ENCODE results near the gene DPYSL5. TPM values are rescaled to one million over a fixed set of nuclear protein-coding genes. Genes with fewer than 3 reads are reported as not detected.

The DPYSL5 gene
- total RNA-seq, 1 experiment from 2014 or later = not detected

DNA sequence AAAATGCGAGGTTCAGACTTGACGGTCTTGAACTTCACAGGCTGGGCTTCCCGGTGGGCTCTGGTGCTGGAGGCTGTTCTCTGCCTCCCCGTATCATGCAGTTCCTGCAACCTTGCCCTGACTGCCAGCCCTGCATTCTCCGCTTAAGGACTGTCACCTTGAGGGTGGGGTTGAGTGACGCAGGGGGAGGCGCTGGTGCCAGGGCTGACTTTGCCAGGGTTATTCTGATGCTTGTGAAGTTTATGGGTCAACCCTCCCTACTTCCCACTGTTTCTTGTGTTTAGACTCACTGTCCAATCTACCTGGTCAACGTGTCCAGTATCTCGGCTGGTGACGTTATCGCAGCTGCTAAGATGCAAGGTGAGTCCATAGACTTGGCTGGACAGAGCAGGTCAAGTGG, 85.0 kb downstream of the DPYSL5 start:
- no peak for DNase-seq (ENCODE audit: low read depth)

DNA sequence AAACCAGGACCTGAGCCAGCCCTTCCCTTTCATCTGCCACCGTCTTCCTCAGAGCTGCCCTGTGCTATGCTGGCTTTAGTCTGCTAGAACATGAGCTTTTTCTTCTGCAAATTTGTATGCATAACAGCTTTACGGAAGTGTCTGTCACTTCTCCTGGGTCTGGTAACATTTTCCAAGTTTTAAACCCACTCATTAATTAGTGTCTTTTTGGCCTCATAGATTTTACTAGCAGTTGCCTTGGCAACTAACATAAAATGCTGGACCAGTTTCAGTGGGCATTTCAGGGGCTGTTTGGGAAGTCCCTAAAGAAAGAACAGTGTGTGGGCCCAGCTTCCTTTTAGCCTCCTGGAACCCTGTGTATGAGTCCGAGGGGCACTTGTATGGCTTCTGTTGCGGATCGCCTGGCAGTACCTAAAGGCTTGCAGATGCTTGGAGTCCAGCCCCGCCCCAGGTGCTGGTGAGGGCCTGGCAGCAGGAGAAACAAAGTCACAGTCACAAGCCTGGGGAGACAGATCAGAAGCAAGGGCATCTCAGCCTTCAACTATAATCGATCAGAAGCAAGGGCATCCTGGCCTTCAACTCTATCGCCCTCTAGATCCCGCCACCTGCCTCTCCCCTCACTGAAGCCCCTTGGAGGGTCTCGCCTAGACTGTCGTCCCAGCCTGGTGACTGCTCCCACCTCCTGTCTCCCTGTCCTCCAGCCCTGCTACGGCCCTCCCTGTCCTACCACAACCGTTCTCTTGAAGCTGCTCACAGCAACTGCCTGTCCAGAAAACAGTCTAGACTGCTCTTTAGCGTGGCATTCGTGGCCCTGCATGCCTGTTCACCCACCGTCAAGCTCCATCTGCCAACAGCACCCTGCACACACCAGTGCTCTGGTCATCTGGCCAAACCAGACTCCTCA, 85.8 kb downstream of the DPYSL5 start:
- DNase-seq (ENCODE audit: low read depth) = no peak

DNA sequence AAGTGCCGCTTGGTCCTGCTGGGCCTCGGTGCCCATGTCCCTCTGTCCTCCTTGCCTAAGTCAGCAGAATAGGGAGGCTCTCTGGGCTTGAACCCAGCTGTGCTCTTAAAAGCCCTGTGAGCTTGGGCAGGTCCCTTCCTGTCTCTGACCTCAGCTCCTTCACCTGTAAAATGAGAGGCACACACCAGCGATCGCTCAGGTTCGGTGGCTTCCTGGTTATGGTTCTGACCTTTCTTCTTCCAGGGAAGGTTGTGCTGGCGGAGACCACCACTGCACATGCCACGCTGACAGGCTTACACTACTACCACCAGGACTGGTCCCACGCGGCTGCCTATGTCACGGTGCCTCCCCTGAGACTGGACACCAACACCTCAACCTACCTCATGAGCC, 86.4 kb downstream of the DPYSL5 start:
- DNase-seq (ENCODE audit: low read depth) = no peak

DNA sequence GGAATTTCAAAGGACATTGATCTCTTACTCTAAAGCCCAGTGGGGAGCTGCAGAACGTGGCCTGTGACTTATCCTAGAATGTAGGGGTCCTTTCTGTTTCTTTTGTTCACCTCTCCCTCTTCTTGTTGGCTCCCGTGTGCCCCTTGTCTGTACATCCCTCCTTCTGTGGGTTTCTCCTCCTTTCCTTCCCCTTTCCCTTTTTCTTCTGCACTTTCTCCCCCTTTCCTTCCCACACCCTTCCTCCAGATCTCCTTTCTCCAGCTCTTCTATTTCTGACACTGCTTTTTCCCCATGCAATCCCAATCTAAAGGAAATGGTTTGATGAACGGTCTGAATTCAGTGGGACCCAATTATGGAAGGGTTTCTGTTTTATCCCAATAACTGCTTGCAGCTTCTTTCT, 87.1 kb downstream of the DPYSL5 start:
- no peak for DNase-seq (ENCODE audit: low read depth)

DNA sequence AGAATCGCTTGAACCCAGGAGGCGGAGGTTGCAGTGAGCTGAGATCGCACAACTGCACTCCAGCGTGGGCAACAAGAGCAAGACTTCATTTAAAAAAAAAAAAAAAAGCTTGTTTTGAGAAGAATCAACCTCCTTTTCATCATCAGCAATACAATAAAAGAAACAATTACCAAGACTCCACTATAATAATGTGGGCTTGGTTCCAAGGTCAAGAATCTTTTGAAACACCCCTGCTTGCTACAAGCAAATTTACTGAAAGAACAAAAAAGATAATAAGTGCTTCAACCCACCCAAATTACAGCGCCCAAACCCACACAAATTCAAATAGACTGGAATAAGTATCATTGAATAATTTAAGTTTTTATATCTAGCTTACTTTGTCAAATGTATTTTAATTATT, 88.9 kb downstream of the DPYSL5 start:
- DNase-seq (ENCODE audit: low read depth) = no peak

DNA sequence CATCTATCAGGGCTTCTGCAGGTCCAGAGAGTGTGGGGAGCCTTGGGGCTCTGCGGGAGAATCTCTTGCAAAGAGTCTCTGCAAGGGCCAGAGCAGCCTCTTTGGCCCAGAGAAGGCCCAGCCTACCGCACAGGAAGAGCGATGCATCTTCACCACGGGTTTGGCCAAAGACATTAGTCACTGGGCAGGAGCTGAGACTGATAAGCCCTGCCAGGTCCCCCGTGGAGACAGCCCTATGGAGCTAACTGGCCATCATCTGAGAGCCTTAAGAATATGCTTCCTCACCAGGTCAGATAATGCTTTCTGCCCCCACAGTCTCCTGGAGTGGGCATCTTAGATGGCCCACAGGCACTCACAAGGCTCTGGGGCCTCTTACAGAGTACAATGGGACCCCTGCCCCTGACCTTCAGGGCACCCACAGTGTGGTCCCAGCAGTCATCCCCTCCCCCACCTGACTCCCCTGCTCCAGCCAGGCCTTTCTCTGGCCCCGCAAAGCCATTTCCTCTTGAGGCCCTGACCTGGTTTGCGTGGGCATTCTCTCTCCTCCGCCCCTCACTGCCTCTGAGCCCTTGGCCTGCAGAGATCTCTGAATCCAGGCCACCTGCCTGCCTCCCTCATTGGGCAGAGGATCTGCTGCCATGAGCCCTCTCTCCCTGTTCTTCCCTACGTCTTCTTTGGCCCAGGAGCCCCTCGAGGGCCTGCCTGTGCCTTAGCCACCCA, 90.6 kb downstream of the DPYSL5 start:
- DNase-seq (ENCODE audit: low read depth) = peak; percentile 28

DNA sequence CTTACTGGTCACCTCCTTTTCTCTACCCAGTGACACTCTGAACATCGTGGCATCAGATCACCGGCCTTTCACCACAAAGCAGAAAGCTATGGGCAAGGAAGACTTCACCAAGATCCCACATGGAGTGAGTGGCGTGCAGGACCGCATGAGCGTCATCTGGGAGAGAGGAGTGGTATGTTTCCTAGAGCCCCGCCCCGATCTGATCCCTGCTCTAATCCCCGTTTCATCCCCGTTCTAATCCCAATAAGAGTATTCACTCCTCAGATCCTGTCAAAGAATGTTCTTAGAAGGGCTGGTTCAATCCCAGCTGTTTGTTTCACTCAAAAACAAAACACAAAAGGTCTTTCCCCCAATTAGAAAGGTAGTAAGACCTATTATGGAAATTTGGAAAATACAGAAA, 92.1 kb downstream of the DPYSL5 start:
- no peak for DNase-seq (ENCODE audit: low read depth)

DNA sequence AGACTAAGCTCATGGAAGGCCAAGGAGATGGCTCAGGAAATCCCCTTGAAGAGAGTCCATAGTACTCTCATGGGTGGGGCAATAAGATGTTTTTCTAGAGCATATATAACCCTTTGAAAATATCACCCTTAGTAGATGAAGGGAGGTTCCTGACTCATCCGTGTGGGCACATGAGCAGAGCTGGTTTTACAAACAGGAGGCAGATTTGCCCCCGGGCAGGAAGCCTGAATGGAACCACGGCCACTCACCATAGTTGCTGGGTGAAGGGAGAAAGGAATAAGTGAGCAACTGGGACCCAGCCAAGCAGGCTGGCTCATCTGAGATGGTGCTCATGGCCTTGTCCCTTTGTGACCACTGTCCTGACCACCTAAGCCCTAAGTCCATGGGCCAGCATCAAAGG, 93.6 kb downstream of the DPYSL5 start:
- peak; percentile 90 for DNase-seq (ENCODE audit: low read depth)

DNA sequence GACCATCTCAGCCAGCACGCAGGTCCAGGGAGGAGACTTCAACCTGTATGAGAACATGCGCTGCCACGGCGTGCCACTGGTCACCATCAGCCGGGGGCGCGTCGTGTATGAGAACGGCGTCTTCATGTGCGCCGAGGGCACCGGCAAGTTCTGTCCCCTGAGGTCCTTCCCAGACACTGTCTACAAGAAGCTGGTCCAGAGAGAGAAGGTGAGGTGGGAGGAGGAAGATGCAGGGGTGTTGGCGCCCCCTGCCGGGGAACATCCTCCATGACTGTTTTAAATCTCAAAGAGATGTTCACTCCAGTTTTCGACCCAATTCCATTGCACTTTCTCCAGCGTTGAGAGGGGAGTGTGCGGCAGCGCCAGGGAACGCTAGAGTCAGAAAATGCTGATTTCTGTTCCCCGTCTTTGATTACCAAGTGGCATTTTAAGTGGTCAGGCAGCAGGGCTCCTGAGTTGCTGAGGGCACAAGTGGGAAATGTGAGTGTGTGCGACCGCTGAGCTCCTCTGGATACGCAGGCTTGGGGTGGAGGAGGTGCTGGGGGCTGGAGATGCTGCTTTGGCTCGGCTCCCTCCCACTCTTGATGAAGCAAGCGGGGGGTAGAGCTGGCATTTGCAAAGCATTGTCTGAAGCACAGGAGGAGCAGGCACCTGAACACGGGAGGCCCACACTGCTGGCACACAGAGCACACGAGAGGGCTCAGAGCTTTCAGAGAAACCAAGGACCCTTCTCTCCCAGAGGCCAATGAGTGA, 94.8 kb downstream of the DPYSL5 start:
- DNase-seq (ENCODE audit: low read depth) = peak; percentile 35

DNA sequence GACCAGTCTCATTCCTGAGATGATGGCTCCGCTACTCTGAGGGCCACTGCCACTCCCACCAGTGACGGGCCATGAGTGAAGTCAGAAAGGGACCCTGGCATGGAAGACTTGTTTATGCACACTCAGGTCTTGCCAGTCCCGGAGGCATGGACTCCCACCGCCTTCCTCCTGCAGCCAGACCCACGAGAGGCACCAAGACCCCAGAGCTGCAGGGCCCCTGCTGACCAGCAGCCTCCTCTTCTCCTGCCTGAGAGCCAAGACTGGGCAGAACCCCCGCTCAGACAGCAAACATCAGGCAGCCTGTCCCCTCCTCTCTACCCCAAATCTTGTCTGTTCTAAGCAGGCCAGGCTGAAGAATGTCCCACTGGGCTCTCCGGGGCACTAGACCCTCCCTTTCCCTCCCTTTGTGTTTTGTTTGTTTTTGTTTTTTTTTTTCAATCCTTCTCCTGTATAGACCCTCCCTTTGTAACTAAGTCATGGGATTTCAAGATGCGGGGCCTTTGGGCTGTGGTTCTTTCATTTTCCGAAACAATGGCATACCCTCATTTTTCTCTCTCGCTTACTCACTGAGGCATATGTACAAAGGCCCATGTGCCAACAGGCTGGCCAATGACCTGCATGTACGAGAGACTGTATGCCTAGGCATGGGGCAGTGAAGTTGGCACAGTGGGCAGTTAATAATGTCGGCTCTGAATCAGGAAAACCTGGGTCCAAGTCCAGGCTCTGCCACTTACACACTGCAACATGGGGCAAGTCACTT, 98.2 kb downstream of the DPYSL5 start:
- DNase-seq (ENCODE audit: low read depth) = no peak

DNA sequence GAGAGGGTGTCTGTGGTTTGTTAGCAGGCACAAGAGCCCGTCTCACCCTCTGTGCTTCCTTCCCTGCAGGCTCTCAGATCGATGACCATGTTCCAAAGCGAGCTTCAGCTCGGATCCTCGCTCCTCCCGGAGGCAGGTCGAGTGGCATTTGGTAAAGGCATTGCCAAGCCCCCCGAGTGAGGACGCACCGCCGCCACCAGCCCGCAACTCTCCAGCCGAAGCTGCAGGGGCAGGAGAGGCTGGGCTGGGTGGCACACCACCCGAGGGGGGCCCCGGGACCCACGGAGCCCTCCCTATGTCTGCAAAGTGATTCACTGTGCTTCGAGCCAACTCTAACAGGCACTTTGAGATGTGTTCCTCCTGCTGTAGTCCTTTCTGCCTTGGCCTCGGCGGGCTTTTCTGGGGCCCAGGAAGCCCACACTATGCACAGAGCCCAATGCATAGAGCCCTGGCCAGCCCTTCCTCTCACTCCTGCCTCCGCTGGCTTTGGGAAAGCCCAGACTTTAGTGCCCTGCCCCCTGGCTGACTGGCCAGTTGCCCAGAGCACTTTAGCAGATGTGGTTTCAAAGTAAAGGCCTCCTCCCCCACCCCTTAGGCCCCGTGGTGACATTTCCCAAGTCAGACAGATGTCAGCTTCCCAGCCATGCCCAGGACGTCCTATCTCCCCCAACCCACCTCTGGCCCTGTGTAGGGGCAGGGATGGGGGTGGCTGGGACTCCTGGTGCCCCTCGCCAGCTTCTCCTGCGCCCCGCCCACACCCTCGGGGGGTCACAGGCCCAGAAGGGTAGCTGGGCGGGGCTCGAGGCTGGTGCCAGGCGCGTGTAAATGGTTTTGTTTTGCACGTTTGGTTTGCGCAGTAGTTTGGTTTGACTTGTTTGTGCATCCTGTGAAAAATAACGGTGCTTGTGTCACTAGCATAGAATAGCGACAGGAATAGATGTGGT, 99.2 kb downstream of the DPYSL5 start:
- DNase-seq (ENCODE audit: low read depth) = peak; percentile 68

DNA sequence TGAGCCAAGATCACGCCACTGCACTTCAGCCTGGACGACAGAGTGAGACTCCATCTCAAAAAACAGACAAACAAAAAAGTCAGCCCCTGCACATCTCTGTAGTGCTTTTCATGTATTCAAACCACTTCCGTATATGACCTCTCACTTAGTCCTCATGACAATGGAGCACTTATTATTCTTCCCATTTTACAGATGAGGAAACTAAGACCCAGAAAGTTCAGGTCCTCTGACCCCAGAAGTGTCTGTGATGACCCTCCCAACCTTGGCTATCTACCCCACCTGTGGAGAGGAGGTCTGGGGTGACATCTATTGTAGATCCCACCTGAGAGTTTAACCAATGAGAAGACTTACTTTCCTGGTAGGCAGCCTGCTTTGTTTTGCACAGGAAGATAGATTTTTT, 100.9 kb downstream of the DPYSL5 start:
- DNase-seq (ENCODE audit: low read depth) = no peak

DNA sequence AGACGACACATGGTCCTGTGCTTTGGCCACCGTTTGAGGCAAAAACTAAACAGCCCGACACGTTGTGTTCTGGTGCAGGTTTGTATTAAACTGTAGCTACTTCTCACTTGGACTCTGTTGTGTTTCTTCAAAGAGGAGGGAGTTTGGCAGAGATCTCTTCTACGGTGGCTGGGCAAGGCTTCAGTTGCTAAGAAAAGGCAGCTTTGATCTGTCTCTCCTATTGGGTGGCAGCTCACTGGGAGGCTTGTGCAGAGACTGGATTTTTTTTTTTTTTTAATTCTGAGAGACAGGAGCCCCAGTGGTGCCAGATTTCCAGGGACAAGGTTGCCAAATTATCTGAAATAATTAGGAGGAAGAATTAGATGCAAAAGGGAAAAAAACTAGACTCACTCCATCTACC, 102.3 kb downstream of the DPYSL5 start:
- no peak for DNase-seq (ENCODE audit: low read depth)

DNA sequence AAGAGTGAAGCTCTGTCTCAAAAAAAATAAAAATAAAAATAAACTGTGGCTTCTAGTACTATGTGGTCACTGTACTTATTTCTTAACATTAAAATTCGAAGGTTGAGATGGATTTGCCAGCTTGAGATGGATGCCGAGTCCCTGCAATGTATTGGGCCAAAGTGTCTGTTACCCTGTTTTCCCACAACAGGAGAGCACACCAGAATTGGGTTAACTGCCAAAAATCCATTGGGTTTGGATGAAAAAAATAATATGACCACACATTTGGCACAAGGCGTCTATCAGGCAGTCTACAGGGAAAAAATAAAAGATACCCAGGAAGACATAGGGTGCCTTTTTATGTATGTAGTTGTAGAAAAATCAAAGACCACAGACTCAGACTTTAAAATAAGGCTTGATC, 103.3 kb downstream of the DPYSL5 start:
- no peak for DNase-seq (ENCODE audit: low read depth)

DNA sequence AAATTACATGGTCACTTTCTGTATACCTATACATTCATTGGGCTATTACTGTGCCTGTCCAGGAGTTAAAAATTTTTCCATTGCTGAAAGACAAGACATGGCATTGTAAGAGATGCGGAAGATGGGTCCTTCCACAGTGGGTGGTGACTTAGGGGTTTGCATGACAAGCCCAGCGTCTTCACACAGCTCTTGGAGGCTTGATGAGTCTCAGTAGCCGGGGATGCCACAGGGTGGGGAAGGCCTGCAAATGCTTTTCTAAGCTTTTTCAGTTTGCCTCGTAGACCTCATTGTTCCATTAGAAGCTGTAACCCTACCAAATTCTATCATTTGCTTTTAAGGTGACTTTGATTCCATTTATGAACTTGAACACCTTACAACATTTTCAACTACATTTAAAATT, 104.4 kb downstream of the DPYSL5 start:
- DNase-seq (ENCODE audit: low read depth) = no peak

DNA sequence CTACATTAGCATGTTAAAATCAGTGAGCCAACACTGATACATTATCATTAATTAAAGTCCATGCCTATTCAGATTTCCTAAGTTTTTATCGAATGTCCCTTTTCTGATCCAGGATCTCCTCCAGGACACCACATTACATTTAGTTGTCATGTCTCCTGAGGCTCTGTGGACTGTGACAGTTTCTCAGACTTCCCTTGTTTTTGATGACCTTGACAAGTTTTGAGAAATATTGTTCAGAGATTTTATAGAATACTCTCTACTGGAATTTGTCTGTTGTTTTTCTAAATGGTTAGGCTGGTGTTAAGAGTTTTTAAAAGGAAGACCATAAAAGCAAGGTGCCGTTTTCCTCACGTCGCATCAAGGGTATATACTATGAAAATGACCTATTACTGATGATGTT, 106.2 kb downstream of the DPYSL5 start:
- no peak for DNase-seq (ENCODE audit: low read depth)

DNA sequence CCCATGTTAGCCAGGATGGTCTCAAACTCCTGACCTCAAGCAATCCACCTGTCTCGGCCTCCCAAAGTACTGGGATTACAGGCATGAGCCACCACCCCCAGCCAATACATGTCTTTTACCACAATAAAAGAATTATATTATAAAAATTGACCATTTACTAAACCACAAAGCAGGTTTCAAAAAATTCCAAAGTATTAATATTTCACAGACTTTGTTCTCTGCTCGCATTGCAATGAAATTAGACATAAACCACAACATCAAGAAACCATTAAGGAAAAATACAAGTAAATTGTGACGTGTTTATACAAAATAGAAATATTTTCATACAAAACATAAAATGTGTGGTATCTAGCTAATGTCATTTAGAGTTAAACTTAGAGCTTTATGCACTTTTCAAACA, 109.1 kb downstream of the DPYSL5 start:
- DNase-seq (ENCODE audit: low read depth) = no peak

DNA sequence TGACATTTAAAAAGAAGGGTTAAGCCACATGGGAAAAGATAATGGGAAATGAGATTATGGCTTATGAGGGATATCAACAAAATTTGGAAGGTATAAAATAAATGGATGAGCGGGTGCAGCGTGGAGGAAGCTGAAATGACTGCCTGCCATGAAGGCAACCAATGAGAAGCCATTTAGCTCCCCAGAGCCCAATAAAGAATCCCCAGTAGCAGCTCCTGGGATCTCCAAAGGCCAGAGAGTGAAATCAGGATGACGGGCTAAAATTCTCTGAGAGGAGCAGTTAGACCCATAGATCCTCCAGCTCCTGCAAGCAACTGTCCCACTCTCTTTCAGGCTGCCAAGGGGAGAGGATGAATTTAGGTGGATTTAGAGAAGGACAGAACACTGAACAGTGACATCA, 109.6 kb downstream of the DPYSL5 start:
- DNase-seq (ENCODE audit: low read depth) = no peak

DNA sequence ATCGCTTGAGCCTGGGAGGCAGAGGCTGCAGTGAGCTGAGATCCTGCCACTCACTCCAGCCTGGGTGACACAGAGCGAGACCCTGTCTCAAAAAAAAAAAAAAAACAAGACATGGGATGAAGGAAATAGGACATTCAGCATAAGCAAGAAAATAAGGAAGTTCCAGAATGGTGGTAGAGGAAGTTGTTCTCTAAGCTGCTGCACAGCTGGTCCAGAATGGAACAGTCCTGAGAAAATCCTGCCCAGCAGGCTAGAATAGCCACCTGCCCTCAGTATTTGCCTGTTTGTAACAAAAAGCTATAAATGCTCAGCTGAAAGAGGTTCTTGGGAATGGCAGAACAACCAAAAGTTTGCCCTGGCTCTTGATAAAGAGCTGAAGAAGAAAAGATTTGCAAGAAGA, 111.4 kb downstream of the DPYSL5 start:
- DNase-seq (ENCODE audit: low read depth) = no peak

DNA sequence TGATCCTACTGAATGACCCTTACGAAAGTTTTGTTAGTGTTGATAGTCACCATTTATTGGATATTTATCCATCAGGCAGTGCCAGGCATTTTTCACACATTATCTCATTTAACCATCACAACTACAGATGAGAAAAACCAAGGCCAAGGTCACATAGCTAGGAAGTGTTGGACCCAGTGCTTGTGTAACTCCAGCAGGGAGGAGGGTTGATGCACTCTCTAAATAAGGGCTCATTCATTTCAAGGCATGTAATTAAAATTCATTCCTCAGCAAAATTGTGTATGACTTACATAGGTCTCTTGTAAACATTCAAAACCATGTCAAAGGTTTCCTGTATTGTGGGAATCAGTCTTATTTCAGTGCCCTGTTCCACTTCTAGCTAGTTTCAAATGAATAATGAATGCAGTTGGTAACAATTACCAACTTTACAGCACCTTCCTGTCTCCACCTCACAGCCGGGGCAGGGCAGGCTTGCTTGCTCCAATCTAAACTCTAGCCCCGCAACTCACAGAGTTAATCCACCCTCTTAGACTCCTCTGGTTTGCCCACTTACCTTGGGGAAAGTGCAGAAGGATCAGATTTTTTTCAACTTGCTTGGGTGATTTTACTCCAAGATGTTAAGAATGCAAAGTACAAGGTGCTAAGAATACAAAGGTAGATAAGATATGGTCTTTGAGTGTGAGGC, 116.7 kb downstream of the DPYSL5 start:
- DNase-seq (ENCODE audit: low read depth) = no peak
